ENCODE measurements around the gene CA5A. TPM values are rescaled to one million over a fixed set of nuclear protein-coding genes. Genes with fewer than 3 reads are reported as not detected.

Gene CA5A
- total and polyA plus RNA-seq, 2 of the 13 experiments (the other 11 are each of a cell fraction or from before 2014, with no cell fraction given): 66.8 to 106 TPM

GRCh38 chr16:87949071-87949744 is 12.9 kb upstream of the CA5A start (continued):
- peak; percentile 61; the same call in 1 of the 2 replicates for TF ChIP-seq RFXAP (CRISPR knock-in tag; IDR thresholded peaks at IDR 0.05; ENCODE audit: borderline replicate concordance)
- no peak for TF ChIP-seq NFIB (CRISPR knock-in tag; IDR thresholded peaks at IDR 0.05; ENCODE audit: borderline replicate concordance)
- no peak for TF ChIP-seq ZNF407 (CRISPR knock-in tag; IDR thresholded peaks at IDR 0.05; ENCODE audit: not compliant biosample characterization)
- TF ChIP-seq PLSCR1 (CRISPR knock-in tag; IDR thresholded peaks at IDR 0.05; ENCODE audit: borderline replicate concordance): no peak
- peak; percentile 18 for TF ChIP-seq HNRNPH1 (optimal IDR thresholded peaks at IDR 0.05; ENCODE audit: low read depth, low read length)
- peak; percentile 61; the same call in 1 of the 2 replicates for TF ChIP-seq UBTF (CRISPR knock-in tag; IDR thresholded peaks at IDR 0.05)
- TF ChIP-seq AHDC1 (CRISPR knock-in tag; IDR thresholded peaks at IDR 0.05; ENCODE audit: borderline replicate concordance): no peak
- TF ChIP-seq ERF (CRISPR knock-in tag; IDR thresholded peaks at IDR 0.05): 0 out of 2 replicates have a peak, but pooled peaks have one; percentile 12
- TF ChIP-seq ZNF484 (CRISPR knock-in tag; IDR thresholded peaks at IDR 0.05; ENCODE audit: borderline replicate concordance, low read depth): no peak
